Myocyte (in vitro differentiated cells): ENCODE results near the gene TTLL4. TPM values are rescaled to one million over a fixed set of nuclear protein-coding genes. Genes with fewer than 3 reads are reported as not detected.

Experiments used
- DNase-seq: peaks from one replicate; pipeline ENCODE4 v3.0.0-alpha.2; 2012; ENCODE audit warnings: low read depth
- total RNA-seq: library from RNA; depleted of rRNA; stranded (reverse); fragments of >200 nt; gene quantifications from 2 replicates; pipeline ENCODE4 v1.2.3, GENCODE V29; 2014

TTLL4 gene
- total RNA-seq, 1 donor from 2014 or later, result 13.0 TPM

GRCh38 chr2:218711550-218711929 lies 905 bp downstream of the TTLL4 start:
- no peak for DNase-seq

- no peak for DNase-seq
These were observed 3.3 kb downstream of the TTLL4 start for GRCh38 chr2:218713922-218714321.

- no peak for DNase-seq
These were observed 5.4 kb downstream of the TTLL4 start for GRCh38 chr2:218716070-218716469.

- DNase-seq, result no peak
These were observed 6.6 kb downstream of the TTLL4 start for GRCh38 chr2:218717262-218717661.

- DNase-seq, result no peak
These were observed 7.4 kb downstream of the TTLL4 start for GRCh38 chr2:218718058-218718457.

GRCh38 chr2:218719457-218719856 lies 8.8 kb downstream of the TTLL4 start:
- DNase-seq, result no peak

GRCh38 chr2:218720048-218721041 lies 9.7 kb downstream of the TTLL4 start:
- DNase-seq, result no peak

GRCh38 chr2:218721488-218721887 lies 10.9 kb downstream of the TTLL4 start:
- DNase-seq, result no peak

- DNase-seq, result no peak
These were observed 11.3 kb downstream of the TTLL4 start for GRCh38 chr2:218721934-218722333.

- no peak for DNase-seq
These were observed 11.8 kb downstream of the TTLL4 start for GRCh38 chr2:218722419-218722818.

GRCh38 chr2:218722876-218723785 lies 12.5 kb downstream of the TTLL4 start:
- DNase-seq, result no peak

- DNase-seq, result no peak
These were observed 15.5 kb downstream of the TTLL4 start for GRCh38 chr2:218726004-218726574.

- no peak for DNase-seq
These were observed 17.0 kb downstream of the TTLL4 start for GRCh38 chr2:218727502-218728165.

- DNase-seq, result no peak
These were observed 19.0 kb downstream of the TTLL4 start for GRCh38 chr2:218729640-218730039.

- DNase-seq, result no peak
These were observed 21.6 kb downstream of the TTLL4 start for GRCh38 chr2:218732052-218732760.

GRCh38 chr2:218732761-218733158 lies 22.1 kb downstream of the TTLL4 start:
- no peak for DNase-seq

- DNase-seq, result no peak
These were observed 22.8 kb downstream of the TTLL4 start for GRCh38 chr2:218733171-218734021.

- no peak for DNase-seq
These were observed 23.7 kb downstream of the TTLL4 start for GRCh38 chr2:218734190-218734975.

GRCh38 chr2:218736531-218736930 lies 25.9 kb downstream of the TTLL4 start:
- no peak for DNase-seq
